BJ (cell line): Measurements from ENCODE around the gene APOBEC2. TPM values are rescaled to one million over a fixed set of nuclear protein-coding genes. Genes with fewer than 3 reads are reported as not detected.
"Not testable (repeated sequence)": the region's sequence is repeated elsewhere in the genome, so short reads cannot be mapped to it uniquely, and the experiment has no call there.

ENCODE experiments used
- CTCF ChIA-PET: fragments of 350-600 bp; formaldehyde crosslinking; extraction: SDS; loops from one replicate; lab custom pipeline; 2021; ENCODE audit warnings: antibody characterized with exemption, inconsistent platforms; lab: Yijun Ruan, JAX
- POLR2A ChIA-PET: fragments of 300-600 bp; sonication (Branson Sonifier 250); formaldehyde crosslinking; extraction: SDS; loops from one replicate; lab custom pipeline; 2021; ENCODE audit warnings: antibody characterized with exemption; lab: Charles Lee
- DNase-seq: peaks from one replicate; pipeline ENCODE4 v3.0.0-alpha.2; 2011; ENCODE audit warnings: low read depth
- H3K27me3 ChIP-seq: 2 replicates; pipeline ENCODE4 v1.6.0; 2011; ENCODE audit warnings: low read length; ENCODE audit not compliant: control insufficient read depth, insufficient read depth
- H3K36me3 ChIP-seq: 2 replicates; pipeline ENCODE4 v1.5.1; 2011; ENCODE audit warnings: low read length; ENCODE audit not compliant: control insufficient read depth, insufficient read depth
- H3K4me3 ChIP-seq: 2 replicates; pipeline ENCODE4 v1.5.1; 2011; ENCODE audit warnings: low read depth, mild to moderate bottlenecking, control low read depth, low read length
- CTCF ChIP-seq: IDR thresholded peaks from 2 replicates; pipeline ENCODE4 v1.5.1; 2011; ENCODE audit warnings: low read depth, mild to moderate bottlenecking, control low read depth, inconsistent platforms, low read length, moderate library complexity; ENCODE audit not compliant: insufficient read depth
- polyA plus RNA-seq: library from polyadenylated mRNA; depleted of rRNA; stranded (reverse); fragments of >200 nt; gene quantifications from 2 replicates; pipeline ENCODE4 v1.2.3, GENCODE V29; 2011

Gene APOBEC2
- polyA plus RNA-seq, 1 experiment, result not detected

GRCh38 chr6:41013466-41014153 lies 39.4 kb upstream of the APOBEC2 start:
- DNase-seq, result no peak
- CTCF ChIA-PET, result interaction anchor here (1.3 kb wide), 1 partner anchor 14 kb away, joined by 3 read pairs; no protein-coding TSS in a partner anchor
- TF ChIP-seq CTCF, result no peak
- no peaks in the 10 kb centered on the region for H3K36me3 ChIP-seq
- POLR2A ChIA-PET, result no interaction called here
- H3K27me3 ChIP-seq, result peaks cover 7% of the 10 kb centered on the region
- H3K4me3 ChIP-seq, result no peak overlapping the region

- Histone ChIP-seq H3K36me3 (no peaks in the 10 kb centered on the region), H3K4me3 (no peak overlapping the region), H3K27me3 (peaks cover 7% of the 10 kb centered on the region)
- no peak for TF ChIP-seq CTCF
- ChIA-PET POLR2A (no interaction called here), CTCF (interaction anchor here (0.6 to 1.3 kb wide), 2 partner anchors 13 to 15 kb away, joined by 3 to 9 read pairs; no protein-coding TSS in a partner anchor)
- no peak for DNase-seq
Observed at GRCh38 chr6:41014780-41015179, 38.2 kb upstream of the APOBEC2 start.

GRCh38 chr6:41015860-41016259 lies 37.1 kb upstream of the APOBEC2 start:
- H3K27me3 ChIP-seq, H3K36me3 ChIP-seq, CTCF ChIA-PET, POLR2A ChIA-PET, DNase-seq, H3K4me3 ChIP-seq: not testable (repeated sequence)

GRCh38 chr6:41017663-41018062 lies 35.3 kb upstream of the APOBEC2 start:
- TF ChIP-seq CTCF, result no peak
- H3K36me3 ChIP-seq, result no peaks in the 10 kb centered on the region
- H3K4me3 ChIP-seq, result no peak overlapping the region
- no peak for DNase-seq
- ChIA-PET CTCF (interaction anchor here (1.1 to 1.4 kb wide), 4 partner anchors 10 to 123 kb away, joined by 3 to 6 read pairs (median 4); no protein-coding TSS in a partner anchor), POLR2A (no interaction called here)
- H3K27me3 ChIP-seq, result no peaks in the 10 kb centered on the region; the same call in 1 of the 2 replicates

- ChIA-PET CTCF (interaction anchor here (0.8 to 11.0 kb wide), 11 partner anchors 16 to 472 kb away, joined by 3 to 184 read pairs (median 3); partner anchors contain the start of gene UNC5CL), POLR2A (no interaction called here)
- H3K4me3 ChIP-seq, result no peak overlapping the region
- H3K27me3 ChIP-seq, result no peaks in the 10 kb centered on the region; the same call in 1 of the 2 replicates
- DNase-seq, result peak; percentile 25
- no peaks in the 10 kb centered on the region for H3K36me3 ChIP-seq
- peak; percentile 54 for TF ChIP-seq CTCF
Observed at GRCh38 chr6:41021832-41022231, 31.2 kb upstream of the APOBEC2 start.
